GM19099 (cell line): ENCODE data around the gene VWA2.

Source experiments
- POLR2A ChIP-seq: IDR thresholded peaks from 3 replicates; pipeline ENCODE4 v1.6.1; 2011; ENCODE audit warnings: low read depth; ENCODE audit not compliant: insufficient read length; ENCODE audit errors: extremely low read depth

Gene VWA2

GRCh38 chr10:114329634-114330365 lies 90.7 kb downstream of the VWA2 start:
- no peak for TF ChIP-seq POLR2A

GRCh38 chr10:114332301-114333192 lies 93.5 kb downstream of the VWA2 start:
- TF ChIP-seq POLR2A, result no peak

GRCh38 chr10:114334301-114334700 lies 95.2 kb downstream of the VWA2 start:
- no peak for TF ChIP-seq POLR2A

- no peak for TF ChIP-seq POLR2A
These were observed 96.6 kb downstream of the VWA2 start for GRCh38 chr10:114335614-114336013.

- TF ChIP-seq POLR2A, result no peak
These were observed 97.9 kb downstream of the VWA2 start for GRCh38 chr10:114336823-114337509.

GRCh38 chr10:114337510-114338462 lies 98.7 kb downstream of the VWA2 start:
- no peak for TF ChIP-seq POLR2A

GRCh38 chr10:114340816-114341215 lies 101.8 kb downstream of the VWA2 start:
- no peak for TF ChIP-seq POLR2A
